ENCODE data around the gene UBQLN2. TPM values are rescaled to one million over a fixed set of nuclear protein-coding genes. Genes with fewer than 3 reads are reported as not detected.
A peak's percentile ranks its signal among the peaks of the same experiment; 100 is the strongest.

UBQLN2 gene
- total RNA-seq, 3 donors from 2014 or later: 19.4 to 33.8 (median 20.3) TPM

- no peaks in the 10 kb centered on the region for H3K9me3 ChIP-seq
- TF ChIP-seq CTCF (IDR thresholded peaks at IDR 0.05): no peak
- DNase-seq: peak in 2 of 3 donors; percentile 1 to 30
- H3K36me3 ChIP-seq (ENCODE audit: low read depth): no peaks in the 10 kb centered on the region
- H3K4me1 ChIP-seq (ENCODE audit: low read depth): no peaks in the 10 kb centered on the region
- intact Hi-C loops (cut with DNase I, micrococcal nuclease): no loop called here
- peak; percentile 63 for ATAC-seq
- H3K4me3 ChIP-seq: no peak overlapping the region
Measured at GRCh38 chrX:56615282-56615681, 51.9 kb downstream of the UBQLN2 start.

Other genes starting within 250 kb of the UBQLN2 start
- 10 to 100 TPM; 14.9 to 22.2 (median 20.0) TPM for gene NBDY, start 165.6 kb downstream of the UBQLN2 start, total RNA-seq